HepG2 (cell line): Measurements from ENCODE around the gene RARS1. TPM values are rescaled to one million over a fixed set of nuclear protein-coding genes. Genes with fewer than 3 reads are reported as not detected.

Experiments used
- EHMT2 ChIP-seq: fragments of 200-600 bp; sonication (generic); IDR thresholded peaks from 2 replicates; pipeline ENCODE4 v1.7.0; 2017; ENCODE audit warnings: antibody characterized with exemption, low read depth, low read length, borderline replicate concordance
- FOXK1 ChIP-seq: sonication (generic); formaldehyde crosslinking; IDR thresholded peaks from 2 replicates; pipeline ENCODE4 v1.4.0; 2020; ENCODE audit warnings: low read depth, missing genetic modification reagents, borderline replicate concordance
- HDAC2 ChIP-seq: sonication (generic); formaldehyde crosslinking; IDR thresholded peaks from 2 replicates; pipeline ENCODE4 v1.4.0; 2020; ENCODE audit warnings: missing genetic modification reagents
- HMG20A ChIP-seq: IDR thresholded peaks from 2 replicates; pipeline ENCODE4 v1.6.1; 2016; ENCODE audit warnings: borderline replicate concordance
- ISX ChIP-seq: sonication (generic); formaldehyde crosslinking; conservative IDR thresholded peaks from 2 replicates; pipeline ENCODE4 v1.5.0; 2020; ENCODE audit warnings: missing genetic modification reagents
- MEF2D ChIP-seq: sonication (generic); formaldehyde crosslinking; IDR thresholded peaks from 2 replicates; pipeline ENCODE4 v1.5.1; 2020; ENCODE audit warnings: mild to moderate bottlenecking, missing genetic modification reagents
- MEIS2 ChIP-seq: sonication (generic); formaldehyde crosslinking; IDR thresholded peaks from 2 replicates; pipeline ENCODE4 v1.9.0; 2021; ENCODE audit warnings: mild to moderate bottlenecking, missing genetic modification reagents
- NKX3-1 ChIP-seq: sonication (generic); formaldehyde crosslinking; IDR thresholded peaks from 2 replicates; pipeline ENCODE4 v1.5.0; 2020; ENCODE audit warnings: missing genetic modification reagents
- REL ChIP-seq: sonication (generic); formaldehyde crosslinking; conservative IDR thresholded peaks from 2 replicates; pipeline ENCODE4 v1.8.0; 2022; ENCODE audit warnings: mild to moderate bottlenecking, missing genetic modification reagents, moderate library complexity
- SAP130 ChIP-seq: IDR thresholded peaks from 2 replicates; pipeline ENCODE4 v1.6.1; 2016; ENCODE audit warnings: low read depth
- ZMYM3 ChIP-seq: sonication (generic); formaldehyde crosslinking; IDR thresholded peaks from 2 replicates; pipeline ENCODE4 v1.5.1; 2020; ENCODE audit warnings: mild to moderate bottlenecking, missing genetic modification reagents
- ZNF138 ChIP-seq: sonication (generic); formaldehyde crosslinking; IDR thresholded peaks from 2 replicates; pipeline ENCODE4 v1.5.0; 2020; ENCODE audit warnings: mild to moderate bottlenecking, low read depth, missing genetic modification reagents
- ZNF331 ChIP-seq: sonication (generic); formaldehyde crosslinking; IDR thresholded peaks from 2 replicates; pipeline ENCODE4 v1.4.0; 2020; ENCODE audit warnings: missing genetic modification reagents
- ZNF431 ChIP-seq: sonication (generic); formaldehyde crosslinking; IDR thresholded peaks from 2 replicates; pipeline ENCODE4 v1.9.0; 2022; ENCODE audit warnings: missing genetic modification reagents, low read depth, mild to moderate bottlenecking, borderline replicate concordance
- ZNF501 ChIP-seq: sonication (generic); formaldehyde crosslinking; IDR thresholded peaks from 2 replicates; pipeline ENCODE4 v1.5.1; 2020; ENCODE audit warnings: mild to moderate bottlenecking, moderate library complexity, missing genetic modification reagents
- ZNF552 ChIP-seq: sonication (generic); formaldehyde crosslinking; IDR thresholded peaks from 2 replicates; pipeline ENCODE4 v1.9.0; 2022; ENCODE audit warnings: missing genetic modification reagents, mild to moderate bottlenecking, borderline replicate concordance
- ZNF563 ChIP-seq: sonication (generic); formaldehyde crosslinking; IDR thresholded peaks from 2 replicates; pipeline ENCODE4 v1.8.0; 2022; ENCODE audit warnings: mild to moderate bottlenecking, moderate library complexity, missing genetic modification reagents
- ZNF615 ChIP-seq: sonication (generic); formaldehyde crosslinking; IDR thresholded peaks from 2 replicates; pipeline ENCODE4 v1.5.0; 2020; ENCODE audit warnings: mild to moderate bottlenecking, missing genetic modification reagents, borderline replicate concordance
- ZNF747 ChIP-seq: sonication (generic); formaldehyde crosslinking; IDR thresholded peaks from 2 replicates; pipeline ENCODE4 v1.8.1; 2023; ENCODE audit warnings: missing genetic modification reagents, mild to moderate bottlenecking, borderline replicate concordance
- ZSCAN31 ChIP-seq: sonication (generic); formaldehyde crosslinking; IDR thresholded peaks from 2 replicates; pipeline ENCODE4 v1.5.0; 2020; ENCODE audit warnings: low read depth, mild to moderate bottlenecking, missing genetic modification reagents
- ZSCAN9 ChIP-seq: IDR thresholded peaks from 2 replicates; pipeline ENCODE4 v1.6.1; 2016; ENCODE audit warnings: borderline replicate concordance
- polyA plus RNA-seq, 8 experiments: library from polyadenylated mRNA; depleted of rRNA in 3 of 8; stranded (reverse) in 7 of 8; unstranded in 1 of 8; fragments of >200 nt; fragmentation: Illumina TruSeq in 4 of 8; extraction: Trizol in 4 of 8; gene quantifications; 2 replicates each; pipeline versions ENCODE4 v1.2.1 to v1.2.3, GENCODE V29; 2011 to 2016; ENCODE audit warnings: low read depth in 4 of 8, missing spikeins in 1 of 8, mixed read lengths in 1 of 8; ENCODE audit not compliant: insufficient read depth in 1 of 8
- total RNA-seq, 5 experiments: library from RNA; depleted of rRNA; stranded (reverse); fragments of >200 nt; fragmentation: Illumina TruSeq; extraction: Trizol; gene quantifications; 2 replicates each; pipeline ENCODE4 v1.2.3, GENCODE V29; 2016; ENCODE audit warnings: low read depth in 1 of 5
- TF ChIP-seq, protein P1 (sequence below): IDR thresholded peaks from 2 replicates; pipeline ENCODE4 v1.6.1; 2016; ENCODE audit warnings: mild to moderate bottlenecking, missing biosample characterization, missing genetic modification reagents
- TF ChIP-seq, protein P2 (sequence below): sonication (generic); formaldehyde crosslinking; IDR thresholded peaks from 2 replicates; pipeline ENCODE4 v1.4.0; 2020; ENCODE audit warnings: missing genetic modification reagents
- TF ChIP-seq, protein P3 (sequence below): sonication (generic); formaldehyde crosslinking; IDR thresholded peaks from 2 replicates; pipeline ENCODE4 v1.5.1; 2020; ENCODE audit warnings: mild to moderate bottlenecking, missing genetic modification reagents, moderate library complexity
- TF ChIP-seq, protein P4 (sequence below): IDR thresholded peaks from 2 replicates; pipeline ENCODE4 v1.6.1; 2016; ENCODE audit warnings: missing compliant biosample characterization, missing genetic modification reagents, borderline replicate concordance

Gene RARS1
- total and polyA plus RNA-seq, 2 of the 13 experiments (the other 11 are each of a cell fraction or from before 2014, with no cell fraction given): 54.6 to 170 TPM

DNA sequence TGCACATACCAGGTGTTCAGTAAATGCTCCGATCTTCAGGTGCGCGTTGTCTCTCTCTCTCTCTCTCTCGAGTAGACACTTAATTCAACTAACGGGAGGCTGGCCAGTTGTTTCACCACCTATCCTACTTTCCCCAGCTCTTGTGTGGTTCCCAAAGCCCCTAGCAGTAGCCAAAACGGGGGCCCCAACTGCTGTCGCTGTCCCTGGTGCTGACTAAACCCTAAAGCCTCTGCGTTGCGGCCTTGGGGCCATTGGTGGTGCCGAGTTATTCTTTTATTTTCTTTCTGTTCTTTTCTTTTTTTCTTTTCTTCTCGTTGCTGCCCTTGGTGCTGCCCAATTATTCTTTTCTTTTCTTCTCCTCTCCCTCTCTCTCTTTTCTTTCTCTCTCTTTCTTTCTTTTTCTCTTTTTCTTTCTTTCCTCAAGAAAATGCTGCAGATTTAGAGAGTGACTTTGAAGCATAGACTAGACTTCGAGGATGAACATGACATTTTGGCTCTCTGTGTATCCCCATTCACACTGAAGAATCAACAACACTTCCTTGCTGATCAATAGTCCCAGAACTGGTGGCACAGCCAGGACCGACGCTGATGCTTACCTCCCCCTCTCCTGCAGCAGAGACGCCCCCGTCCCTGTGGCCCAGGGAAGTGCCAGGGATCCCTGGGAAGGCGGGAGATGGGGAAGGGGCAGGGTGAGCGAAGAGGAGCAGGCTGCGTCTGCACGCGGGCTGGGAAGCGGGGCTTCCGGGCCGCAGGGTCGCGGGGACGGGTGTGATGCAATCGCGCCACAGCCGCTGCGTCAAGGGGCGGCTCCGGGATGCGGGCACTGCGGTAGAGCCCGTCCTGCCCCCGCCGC, 42.5 kb downstream of the RARS1 start, which contains the start of gene FBLL1 (continued):
- TF ChIP-seq ZNF431 (CRISPR knock-in tag): 0 out of 2 replicates have a peak, but pooled peaks have one; percentile 53
- peak; percentile 21; the same call in 1 of the 2 replicates for TF ChIP-seq FOXK1 (CRISPR knock-in tag)
- TF ChIP-seq ZNF501 (CRISPR knock-in tag): 0 out of 2 replicates have a peak, but pooled peaks have one; percentile 45
- peak; percentile 70 for TF ChIP-seq MEIS2 (CRISPR knock-in tag)
- TF ChIP-seq, protein P1, sequence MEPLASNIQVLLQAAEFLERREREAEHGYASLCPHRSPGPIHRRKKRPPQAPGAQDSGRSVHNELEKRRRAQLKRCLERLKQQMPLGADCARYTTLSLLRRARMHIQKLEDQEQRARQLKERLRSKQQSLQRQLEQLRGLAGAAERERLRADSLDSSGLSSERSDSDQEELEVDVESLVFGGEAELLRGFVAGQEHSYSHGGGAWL (CRISPR knock-in tag): 0 out of 2 replicates have a peak, but pooled peaks have one; percentile 61
- no peak; the same call in 1 of the 2 replicates for TF ChIP-seq HDAC2 (CRISPR knock-in tag)
- TF ChIP-seq MEF2D: 0 out of 2 replicates have a peak, but pooled peaks have one; percentile 55
- no peak for TF ChIP-seq REL (CRISPR knock-in tag)
- peak; percentile 62; the same call in 1 of the 2 replicates for TF ChIP-seq NKX3-1
- 0 out of 2 replicates have a peak, but pooled peaks have one; percentile 55 for TF ChIP-seq ZNF138
- peak; percentile 59 for TF ChIP-seq SAP130 (CRISPR knock-in tag)
- TF ChIP-seq, protein P2, sequence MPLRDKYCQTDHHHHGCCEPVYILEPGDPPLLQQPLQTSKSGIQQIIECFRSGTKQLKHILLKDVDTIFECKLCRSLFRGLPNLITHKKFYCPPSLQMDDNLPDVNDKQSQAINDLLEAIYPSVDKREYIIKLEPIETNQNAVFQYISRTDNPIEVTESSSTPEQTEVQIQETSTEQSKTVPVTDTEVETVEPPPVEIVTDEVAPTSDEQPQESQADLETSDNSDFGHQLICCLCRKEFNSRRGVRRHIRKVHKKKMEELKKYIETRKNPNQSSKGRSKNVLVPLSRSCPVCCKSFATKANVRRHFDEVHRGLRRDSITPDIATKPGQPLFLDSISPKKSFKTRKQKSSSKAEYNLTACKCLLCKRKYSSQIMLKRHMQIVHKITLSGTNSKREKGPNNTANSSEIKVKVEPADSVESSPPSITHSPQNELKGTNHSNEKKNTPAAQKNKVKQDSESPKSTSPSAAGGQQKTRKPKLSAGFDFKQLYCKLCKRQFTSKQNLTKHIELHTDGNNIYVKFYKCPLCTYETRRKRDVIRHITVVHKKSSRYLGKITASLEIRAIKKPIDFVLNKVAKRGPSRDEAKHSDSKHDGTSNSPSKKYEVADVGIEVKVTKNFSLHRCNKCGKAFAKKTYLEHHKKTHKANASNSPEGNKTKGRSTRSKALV (CRISPR knock-in tag): 0 out of 2 replicates have a peak, but pooled peaks have one; percentile 27
- TF ChIP-seq ZNF552 (CRISPR knock-in tag): 0 out of 2 replicates have a peak, but pooled peaks have one; percentile 37
- TF ChIP-seq ZMYM3: no peak
- 0 out of 2 replicates have a peak, but pooled peaks have one; percentile 28 for TF ChIP-seq ISX (CRISPR knock-in tag)
- TF ChIP-seq ZNF331 (CRISPR knock-in tag): peak; percentile 77; the same call in 1 of the 2 replicates
- TF ChIP-seq, protein P3, sequence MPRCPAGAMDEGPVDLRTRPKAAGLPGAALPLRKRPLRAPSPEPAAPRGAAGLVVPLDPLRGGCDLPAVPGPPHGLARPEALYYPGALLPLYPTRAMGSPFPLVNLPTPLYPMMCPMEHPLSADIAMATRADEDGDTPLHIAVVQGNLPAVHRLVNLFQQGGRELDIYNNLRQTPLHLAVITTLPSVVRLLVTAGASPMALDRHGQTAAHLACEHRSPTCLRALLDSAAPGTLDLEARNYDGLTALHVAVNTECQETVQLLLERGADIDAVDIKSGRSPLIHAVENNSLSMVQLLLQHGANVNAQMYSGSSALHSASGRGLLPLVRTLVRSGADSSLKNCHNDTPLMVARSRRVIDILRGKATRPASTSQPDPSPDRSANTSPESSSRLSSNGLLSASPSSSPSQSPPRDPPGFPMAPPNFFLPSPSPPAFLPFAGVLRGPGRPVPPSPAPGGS (CRISPR knock-in tag): 0 out of 2 replicates have a peak, but pooled peaks have one; percentile 35
- TF ChIP-seq ZSCAN31 (CRISPR knock-in tag): no peak
- no peak for TF ChIP-seq HMG20A (CRISPR knock-in tag)
- TF ChIP-seq ZSCAN9 (CRISPR knock-in tag): peak; percentile 90
- TF ChIP-seq ZNF747 (CRISPR knock-in tag): 0 out of 2 replicates have a peak, but pooled peaks have one; percentile 27
- peak; percentile 82; the same call in 1 of the 2 replicates for TF ChIP-seq ZNF615 (CRISPR knock-in tag)
- TF ChIP-seq, protein P4, sequence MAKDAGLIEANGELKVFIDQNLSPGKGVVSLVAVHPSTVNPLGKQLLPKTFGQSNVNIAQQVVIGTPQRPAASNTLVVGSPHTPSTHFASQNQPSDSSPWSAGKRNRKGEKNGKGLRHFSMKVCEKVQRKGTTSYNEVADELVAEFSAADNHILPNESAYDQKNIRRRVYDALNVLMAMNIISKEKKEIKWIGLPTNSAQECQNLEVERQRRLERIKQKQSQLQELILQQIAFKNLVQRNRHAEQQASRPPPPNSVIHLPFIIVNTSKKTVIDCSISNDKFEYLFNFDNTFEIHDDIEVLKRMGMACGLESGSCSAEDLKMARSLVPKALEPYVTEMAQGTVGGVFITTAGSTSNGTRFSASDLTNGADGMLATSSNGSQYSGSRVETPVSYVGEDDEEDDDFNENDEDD: no peak
- peak; percentile 94 for TF ChIP-seq EHMT2
- peak; percentile 55; the same call in 1 of the 2 replicates for TF ChIP-seq ZNF563 (CRISPR knock-in tag)
